Activated CD4-positive, alpha-beta T cell treated with anti-CD3 and anti-CD28 coated beads, Interleukin-2, amount 50 U/mL, for 48 hours (primary cell): ENCODE measurements around the gene EVPL.
"Not testable (repeated sequence)": the region's sequence is repeated elsewhere in the genome, so short reads cannot be mapped to it uniquely, and the experiment has no call there.

Source experiments
- DNase-seq, 2 experiments: peaks; one replicate each; pipeline ENCODE4 v3.0.0-alpha.2; 2020

Gene EVPL

DNA sequence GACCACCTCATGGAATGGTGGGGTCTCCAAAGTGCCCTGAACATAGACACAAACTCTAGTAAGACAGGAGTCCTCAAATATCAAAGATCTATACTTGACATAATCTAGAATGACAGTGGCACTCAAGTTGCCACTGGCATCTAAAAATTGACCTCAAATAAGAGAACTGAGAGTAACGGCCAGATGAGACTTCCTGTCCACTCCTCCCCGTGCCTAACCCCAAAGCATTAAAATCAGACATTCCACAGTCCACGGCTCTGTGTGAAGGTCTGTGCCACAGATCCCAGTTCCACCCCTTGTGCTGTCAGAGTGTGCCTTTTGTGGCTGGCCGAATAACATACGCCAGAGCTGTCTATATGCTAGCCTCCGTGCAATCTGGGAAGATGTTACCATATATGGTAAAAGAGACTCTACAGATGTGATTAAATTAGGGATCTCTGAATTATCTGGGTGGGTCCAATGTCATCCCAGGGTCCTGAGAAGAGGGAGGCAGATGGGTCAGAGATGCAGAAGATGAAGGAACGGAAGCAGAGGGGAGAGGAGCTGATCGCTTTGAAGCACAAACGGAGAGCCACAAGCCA is 21.0 kb upstream of the EVPL start:
- no peak for DNase-seq

DNA sequence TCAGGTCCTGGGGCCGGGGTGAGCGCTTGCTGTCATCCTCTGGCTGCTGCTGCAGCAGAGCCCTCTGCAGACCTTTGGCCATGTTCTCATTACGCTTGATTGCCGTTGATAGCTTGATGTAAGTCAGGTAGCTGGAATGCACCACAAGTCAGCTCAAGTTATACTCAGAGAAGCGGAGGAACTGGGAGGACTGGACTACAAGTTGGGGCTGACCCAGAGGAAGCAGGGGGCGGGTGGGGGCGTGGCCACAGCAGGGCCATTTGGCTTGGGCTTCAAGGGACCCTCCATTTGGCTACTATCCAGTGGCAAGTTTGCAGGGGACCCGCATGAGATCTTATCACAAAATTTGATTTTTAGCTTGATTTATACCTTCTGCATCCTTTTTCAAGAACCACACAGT is 19.0 kb upstream of the EVPL start:
- no peak for DNase-seq

DNA sequence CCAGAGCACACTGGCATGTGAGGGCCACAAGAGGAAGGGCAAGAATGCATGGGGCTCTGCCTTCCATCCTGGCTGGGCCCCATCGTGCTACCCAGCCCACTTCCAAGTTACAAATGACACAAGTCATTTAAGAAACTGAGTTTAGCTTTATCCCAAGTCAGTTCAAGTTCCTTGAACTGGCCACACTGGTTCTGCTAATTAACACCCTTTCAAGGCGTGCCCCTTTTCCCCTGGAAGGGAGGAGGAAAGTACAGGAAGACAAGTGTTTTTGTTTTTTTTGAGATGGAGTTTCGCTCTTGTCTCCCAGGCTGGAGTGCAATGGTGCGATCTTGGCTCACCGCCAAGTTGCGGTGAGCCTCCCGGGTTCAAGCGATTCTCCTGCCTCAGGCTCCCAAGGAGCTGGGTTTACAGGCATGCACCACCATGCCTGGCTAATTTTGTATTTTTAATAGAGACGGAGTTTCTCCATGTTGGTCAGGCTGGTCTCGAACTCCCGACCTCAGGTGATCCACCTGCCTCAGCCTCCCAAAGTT is 17.4 kb upstream of the EVPL start:
- not testable (repeated sequence) for DNase-seq

DNA sequence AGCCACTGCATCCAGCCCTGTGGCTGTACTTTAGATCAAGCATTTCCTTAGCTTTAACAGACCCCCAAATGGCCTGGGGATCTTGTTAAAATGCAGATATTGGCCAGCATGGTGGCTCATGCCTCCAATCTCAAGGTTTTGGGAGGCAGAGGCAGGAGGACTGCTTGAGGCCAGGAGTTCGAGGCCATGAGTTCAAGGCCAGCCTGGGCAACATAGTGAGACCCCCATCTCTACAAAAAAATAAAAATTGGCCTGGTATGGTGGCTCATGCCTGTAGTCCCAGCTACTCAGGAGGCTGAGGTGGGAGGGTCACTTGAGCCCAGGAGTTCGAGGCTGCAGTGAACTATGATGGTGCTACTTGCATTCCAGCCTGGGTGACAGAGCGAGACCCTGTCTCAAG is 15.8 kb upstream of the EVPL start:
- DNase-seq = not testable (repeated sequence)

DNA sequence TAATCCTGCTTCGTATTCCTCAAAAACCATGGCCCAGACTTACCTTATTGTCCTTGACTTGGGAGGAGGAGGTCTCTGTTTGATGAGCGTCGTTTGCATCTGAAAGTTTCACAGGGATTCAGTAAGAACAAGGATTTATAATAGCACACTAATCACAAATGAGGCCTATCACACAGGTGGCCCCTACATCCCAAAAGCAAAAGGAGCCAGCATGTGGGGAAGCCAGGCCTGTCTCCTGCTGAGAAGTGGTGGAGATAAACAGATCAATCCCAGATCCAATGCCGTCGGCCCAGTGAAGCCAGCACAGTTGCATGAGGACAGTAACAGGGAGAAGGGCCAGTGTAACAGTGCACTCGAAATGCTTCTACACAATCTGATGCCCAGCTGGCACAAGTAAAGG is 13.3 kb upstream of the EVPL start:
- no peak for DNase-seq

DNA sequence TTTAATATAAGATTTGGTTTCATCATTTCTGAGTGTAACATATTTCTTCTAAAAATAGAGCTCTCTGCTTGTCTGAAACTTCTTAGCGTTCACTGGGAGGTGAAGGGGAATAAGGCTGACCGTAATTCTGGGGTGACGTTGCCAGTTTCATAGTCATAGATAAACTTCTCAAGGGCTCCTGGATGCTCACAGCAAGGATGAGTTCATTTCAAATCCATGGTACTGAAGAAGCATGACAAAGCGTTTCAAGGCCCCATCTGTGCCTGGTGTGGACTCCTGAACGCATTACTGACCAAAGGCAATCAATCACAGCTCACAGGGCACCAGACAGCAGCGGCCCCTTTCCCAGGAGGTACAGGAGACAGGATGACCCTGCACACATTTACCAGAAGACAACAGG is 12.0 kb upstream of the EVPL start:
- no peak for DNase-seq

DNA sequence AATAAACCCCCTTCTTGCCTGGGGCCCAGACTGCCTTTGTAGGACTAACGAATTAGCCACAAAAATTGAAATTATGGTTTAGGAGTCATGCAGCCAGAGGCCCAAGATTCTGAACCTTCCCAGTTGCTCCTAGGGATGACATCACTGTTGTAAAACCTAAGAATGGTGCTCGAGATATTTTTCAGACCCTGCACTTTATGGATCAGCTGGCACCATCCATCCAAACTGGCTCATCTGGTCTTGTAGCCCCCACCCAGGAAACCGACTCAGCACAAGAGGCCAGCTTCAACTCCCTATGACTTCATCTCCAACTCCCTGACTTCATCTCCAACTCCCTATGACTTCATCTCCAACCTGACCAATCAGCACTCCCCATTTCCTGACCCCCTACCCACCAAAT is 10.9 kb upstream of the EVPL start:
- no peak for DNase-seq

DNA sequence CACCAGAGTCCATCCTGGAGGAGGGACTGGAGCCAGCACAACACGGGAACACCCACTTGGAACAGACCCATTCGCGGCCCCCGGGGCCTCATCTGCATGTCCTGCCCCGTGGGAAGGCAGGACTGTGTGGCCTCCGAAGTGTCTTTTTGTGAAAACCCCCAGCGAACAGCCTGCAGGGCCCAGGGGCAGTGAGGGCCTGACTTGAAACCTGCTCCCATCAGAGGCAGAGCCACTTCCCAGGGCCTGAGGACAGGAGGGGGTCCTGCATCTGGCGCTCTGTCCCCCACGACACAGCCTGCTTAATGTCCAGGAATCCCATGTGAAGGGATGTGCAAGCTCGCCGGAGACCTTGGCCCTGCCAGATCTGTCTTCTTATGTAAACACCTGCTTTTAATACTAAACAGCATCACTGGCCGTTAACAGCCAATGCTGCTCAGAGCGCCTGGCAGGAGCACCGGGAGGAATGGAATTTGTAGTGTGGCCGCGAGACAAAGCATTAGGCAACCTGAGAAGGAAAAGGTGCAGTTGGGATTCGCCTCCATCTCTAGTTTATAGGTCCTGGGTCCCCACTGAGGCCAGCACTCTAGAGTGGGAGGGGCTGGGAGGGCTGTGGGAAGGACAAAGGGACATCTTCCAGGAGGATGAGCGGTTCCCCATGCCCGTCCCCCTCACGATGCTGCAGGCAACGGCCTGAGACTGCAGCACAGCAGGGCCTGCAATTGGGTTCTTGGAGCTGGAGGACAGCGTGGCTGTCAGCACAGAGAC is 9.6 kb upstream of the EVPL start:
- DNase-seq = no peak

DNA sequence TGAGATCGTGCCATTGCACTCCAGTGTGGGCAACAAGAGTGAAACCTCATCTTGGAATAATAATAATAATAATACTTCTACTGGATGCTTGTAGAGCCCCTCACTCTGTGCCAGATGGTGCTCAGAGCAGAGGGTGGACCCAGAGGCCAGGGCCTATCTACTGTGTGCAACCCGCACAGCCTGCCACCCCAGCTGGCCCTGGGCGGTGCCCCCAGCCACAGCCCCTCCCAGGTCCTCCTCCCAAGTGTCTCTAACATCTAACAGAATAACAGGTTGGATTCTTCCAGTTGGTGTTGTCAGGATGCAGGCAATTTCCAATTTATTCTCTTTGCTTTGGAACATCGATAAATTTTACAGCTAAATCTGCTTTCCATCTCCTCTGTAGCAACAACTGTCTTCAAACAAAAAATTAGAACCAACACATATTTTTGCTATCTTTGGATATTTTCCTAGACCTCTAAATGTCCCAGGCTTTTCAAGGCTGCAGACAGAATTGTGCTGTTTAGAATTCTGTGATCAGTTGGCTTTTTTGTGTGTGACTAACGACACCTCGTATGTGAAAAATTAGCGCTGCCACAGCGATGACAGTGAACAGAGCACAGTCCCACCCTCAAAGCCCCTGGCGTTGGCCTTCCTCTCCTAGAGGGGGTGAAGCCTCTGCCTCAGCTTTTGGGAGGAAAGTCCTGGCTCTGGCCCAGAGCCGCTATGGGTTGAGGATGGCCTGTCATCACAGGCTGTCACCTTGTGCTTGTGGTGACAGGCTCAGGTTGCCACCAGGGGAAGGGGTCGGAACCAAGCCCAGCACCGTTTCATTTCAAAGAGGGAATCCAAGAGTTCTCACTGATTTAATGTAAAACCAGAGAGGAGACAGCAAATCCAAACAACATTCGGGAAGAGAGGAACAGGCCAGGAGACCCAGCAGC is 7.6 kb upstream of the EVPL start:
- no peak for DNase-seq

DNA sequence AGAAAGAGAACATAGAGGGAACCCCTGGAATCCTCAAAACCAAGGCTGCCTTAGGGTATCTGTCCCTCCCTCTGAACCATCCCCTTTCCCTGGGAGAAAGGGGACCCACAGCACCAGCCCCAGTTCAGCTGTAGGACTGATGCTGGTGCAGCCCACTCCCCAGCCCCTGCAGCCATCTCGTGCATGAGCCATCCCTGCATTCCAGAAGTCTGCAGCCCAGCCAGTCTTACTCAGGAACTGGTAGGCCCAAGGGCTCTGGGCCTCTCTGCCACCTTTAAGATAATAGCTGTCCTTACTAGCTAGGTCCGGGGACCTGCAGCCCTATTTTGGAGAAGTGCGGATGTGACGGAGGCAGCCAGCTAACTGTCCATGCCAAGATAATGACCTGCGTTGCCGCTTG is 6.0 kb upstream of the EVPL start:
- DNase-seq = no peak

DNA sequence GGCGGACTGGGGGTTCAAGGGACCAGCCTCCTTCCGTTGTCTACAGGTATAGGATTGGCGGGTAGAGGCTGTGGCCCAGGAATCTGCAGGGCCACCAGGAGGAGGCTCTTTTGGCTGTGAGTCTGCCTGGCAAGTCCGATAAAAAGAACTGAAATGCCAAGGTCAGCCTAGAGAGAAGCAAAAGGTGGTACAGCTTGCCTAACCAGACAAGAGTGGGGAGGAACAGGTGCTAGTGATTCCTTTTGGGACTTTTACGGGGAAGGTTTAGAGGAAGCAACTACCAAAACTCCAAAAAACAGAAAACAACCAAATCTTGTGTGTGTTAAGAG is 5.6 kb upstream of the EVPL start:
- DNase-seq = no peak

DNA sequence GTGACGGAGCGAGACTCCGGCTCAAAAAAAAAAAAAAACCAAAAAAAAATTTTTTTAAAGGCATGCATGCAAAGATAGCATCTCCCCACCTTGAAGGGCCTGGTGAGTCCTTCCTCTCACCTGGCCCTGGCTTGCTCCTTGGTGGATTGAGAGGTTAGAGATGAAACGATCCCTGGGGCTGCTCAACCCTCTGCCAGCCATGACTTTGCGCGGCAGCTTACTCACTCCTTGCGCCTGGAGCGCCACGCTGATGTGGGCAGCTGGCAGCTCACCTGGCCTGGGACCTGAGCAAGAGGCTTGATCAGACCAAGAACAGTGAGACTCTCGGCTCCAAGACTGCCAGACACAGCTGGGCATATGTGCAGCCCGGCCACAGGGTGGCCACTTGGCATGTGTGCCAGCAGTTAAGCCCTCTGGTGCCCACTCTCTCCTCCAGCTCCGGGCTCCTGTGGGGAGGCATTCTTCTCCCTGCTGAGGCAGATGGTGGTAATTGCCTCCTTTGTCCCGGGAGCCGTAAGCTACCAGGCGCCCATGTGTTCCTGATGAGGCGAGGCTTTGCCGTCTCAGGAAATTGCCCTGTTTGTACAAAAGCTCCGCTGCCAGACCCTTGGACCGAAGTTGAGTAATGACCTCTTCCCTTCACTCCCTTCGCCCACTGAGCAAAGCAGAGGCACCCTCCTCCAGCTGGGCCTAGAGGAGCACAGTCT is 5.1 kb upstream of the EVPL start:
- DNase-seq = no peak

DNA sequence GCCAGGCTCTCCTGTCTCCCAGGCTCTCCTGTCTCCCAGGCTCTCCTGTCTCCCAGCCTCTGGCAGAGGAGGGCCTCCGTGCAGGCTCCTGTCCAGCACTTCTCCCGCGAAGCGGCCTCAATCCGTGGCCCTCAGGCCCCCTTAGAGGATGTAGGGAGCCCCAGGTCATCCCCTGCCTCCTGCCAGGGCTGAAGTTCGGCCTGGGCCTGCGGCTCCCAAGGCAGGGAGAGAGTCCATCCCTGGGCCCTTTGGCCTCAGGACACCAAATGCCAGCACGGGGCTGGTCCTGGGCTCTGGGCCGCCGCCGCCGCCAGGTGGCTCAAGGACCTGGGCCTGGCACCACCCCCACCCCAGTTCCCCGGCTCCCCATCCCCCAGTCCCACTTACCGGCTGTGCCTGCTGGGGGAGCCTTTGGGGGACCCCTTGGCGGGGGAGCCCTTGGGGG is 370 bp downstream of the EVPL start:
- no peak for DNase-seq

DNA sequence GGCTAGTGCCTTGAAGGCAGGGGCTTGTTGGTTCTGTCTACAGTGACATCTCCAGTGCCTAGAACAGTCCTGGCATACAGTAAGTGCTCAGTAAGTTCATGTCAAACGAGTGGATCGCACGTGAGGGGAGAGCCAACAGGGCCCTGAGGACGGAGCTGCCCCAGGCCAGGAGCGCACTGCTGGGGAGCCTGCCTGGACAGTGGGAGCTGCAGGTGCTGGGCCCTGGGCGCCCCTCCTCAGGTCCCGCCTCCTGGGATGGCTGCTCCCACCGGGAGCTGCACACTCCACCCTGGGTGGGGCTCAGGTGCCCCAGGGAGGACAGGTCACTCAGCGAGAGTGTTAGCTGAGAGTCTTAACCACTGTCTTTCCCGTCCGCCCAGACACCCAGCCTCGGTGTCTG is 1.8 kb downstream of the EVPL start:
- DNase-seq = no peak

DNA sequence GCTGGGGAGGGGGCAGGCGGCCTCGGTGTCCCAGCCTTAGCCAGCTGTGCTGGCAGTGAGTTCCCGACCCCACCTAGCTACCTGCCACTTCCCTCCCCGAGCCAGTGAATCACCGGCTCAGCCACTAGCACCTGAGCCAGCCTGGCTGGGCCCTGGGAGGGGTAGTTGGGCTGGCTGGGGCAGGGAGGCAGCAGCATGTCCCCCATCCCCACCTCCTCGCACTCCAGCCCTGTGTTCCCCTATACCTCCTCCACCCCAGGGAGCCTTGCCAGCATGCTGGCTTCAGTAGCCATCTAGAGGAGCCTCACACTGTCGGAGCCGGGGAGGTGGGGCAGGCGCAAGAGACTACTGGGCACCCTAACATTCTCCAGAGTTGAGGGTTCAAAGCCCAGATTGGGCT is 2.8 kb downstream of the EVPL start:
- DNase-seq = no peak

DNA sequence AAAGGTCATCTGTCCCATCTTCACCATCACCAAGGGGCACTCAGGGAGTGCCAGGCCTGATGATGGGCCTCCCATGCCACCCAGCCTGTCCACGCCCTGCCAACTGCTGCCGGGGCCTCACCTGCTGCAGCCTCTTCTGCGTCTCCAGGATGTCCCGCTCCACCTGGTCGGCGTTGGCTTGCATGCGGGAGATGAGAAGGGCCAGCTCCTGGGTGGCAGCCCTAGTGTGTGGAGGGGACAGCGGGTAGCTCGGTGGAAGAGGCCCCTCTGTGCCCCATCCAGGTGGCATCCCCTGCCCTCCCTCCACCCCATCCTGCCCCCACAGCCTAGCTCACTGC is 3.2 kb downstream of the EVPL start:
- DNase-seq = no peak

DNA sequence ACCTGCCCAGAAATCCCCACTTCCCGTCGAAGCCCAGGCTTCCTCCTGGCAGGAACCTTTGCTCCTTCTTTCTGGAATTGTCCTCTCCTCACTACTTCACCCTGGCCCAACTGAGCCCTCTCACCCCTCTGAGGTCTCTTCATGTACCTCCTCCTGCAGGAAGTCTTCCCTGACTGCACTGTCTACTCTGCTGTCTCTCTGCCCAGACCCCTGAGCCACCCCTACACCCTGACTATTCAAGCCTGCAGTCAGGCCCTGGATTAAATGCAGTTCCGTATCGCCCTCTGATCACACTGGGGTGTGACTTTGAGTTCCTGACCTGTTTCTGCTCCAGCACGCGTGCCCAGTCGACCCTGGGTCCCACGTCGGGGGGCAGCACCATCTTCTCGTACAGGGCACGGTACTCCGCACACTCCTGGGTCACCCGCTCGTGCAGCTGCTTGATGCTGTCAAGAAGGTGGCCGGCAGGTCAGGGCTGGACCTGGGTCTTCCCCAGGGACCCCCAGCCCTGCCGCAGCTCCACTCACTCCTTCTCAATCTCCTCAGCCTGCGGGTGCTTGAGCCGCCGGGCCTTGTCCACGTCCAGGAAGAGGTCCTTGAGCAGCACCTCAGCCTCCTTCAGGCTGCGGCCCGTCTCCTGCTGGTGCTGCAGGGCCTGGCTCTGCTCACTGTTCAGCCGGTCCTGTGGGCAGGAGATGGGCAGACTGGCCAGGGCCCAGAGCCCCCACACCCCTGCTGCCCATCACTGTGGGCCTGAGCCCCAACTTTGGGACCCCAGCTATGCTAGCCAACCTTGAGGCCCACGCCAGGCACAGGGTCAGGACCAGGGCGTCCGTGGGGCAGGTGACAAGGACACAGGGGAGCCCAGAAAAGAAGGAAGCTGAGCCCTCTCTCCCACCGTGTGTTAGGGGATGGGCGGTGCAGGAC is 3.9 kb downstream of the EVPL start:
- no peak for DNase-seq

DNA sequence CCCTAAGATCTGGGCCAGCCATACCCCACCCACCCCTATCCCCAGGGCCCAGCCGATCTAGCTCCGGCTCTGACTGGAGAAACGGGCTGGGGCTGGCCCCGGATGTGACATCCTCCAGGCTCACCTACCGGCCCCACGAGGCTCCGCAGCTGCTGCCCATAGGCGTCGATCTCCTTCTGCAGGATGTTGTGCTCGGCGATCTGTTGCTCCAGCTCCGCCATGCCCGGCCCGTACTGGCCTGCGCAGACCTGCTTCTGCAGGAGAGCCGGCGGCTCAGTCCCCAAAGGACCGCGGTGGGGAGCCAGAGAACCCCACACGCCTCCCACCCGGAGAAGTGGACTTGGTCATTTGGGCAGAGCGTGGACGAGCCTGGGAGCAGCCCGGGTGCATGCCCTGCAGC is 4.8 kb downstream of the EVPL start:
- DNase-seq = no peak

DNA sequence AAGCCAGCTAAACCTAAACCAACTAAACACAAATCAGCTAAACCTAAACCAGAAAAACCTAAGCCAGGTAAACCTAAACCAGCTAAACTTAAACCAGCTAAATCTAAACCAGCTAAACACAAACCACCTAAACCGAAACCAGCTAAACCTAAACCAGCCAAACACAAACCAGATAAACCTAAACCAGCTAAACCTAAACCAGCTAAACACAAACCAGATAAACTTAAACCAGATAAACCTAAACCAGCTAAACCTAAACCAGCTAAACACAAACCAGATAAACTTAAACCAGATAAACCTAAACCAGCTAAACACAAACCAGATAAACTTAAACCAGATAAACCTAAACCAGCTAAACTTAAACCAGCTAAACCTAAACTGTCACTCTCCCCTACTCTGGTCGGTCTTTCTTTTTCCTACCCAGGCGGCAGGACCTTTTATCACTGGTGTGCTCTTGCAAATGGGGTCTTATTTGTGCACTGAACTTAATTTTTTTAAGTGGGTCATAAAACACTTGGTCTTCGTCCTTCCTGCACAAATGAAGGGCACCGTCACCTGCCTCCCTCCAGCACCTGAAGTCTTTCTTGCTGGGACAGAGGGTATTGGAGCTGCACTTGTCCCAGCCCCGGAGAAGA is 7.2 kb downstream of the EVPL start:
- DNase-seq = no peak

DNA sequence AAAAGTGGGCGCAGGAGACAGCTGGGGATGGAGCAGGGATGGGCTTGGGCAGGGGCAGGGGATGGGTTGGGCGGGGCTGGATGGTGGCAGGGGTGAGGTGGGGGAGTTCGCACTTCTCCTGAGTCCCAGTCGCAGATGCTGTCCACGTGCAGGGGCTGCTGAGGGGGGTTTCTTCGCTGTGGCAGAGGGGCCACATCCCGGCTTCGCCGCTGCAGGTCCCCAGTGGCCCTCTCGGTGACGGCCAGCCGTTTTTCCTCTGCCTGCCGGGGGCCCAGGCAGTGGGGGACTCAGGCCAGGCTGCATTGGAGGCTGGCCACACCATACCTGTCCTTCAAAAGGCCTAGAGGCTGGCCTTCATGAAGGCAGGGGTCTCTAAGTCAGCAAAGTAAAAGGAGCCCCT is 8.3 kb downstream of the EVPL start:
- no peak for DNase-seq

DNA sequence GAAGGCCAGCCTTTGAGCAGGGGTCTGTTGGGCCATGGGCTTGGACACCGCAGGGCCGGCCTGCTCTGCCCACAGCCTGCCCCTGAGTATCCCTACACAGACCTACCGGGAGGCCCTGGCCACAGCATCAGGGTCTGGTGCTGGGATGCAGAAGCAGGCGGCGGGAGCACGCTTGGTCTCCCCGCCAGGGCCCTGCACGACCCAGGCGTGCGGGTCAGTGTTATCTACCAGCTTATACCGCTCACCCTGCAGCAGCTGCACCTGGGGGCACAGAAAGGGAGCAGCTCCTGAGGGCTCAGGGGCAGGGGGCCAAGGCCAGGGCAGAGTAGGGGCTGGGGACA is 8.8 kb downstream of the EVPL start:
- no peak for DNase-seq
